Large intestine (tissue), 3 donors: ENCODE results near the gene HECW1. TPM values are rescaled to one million over a fixed set of nuclear protein-coding genes. Genes with fewer than 3 reads are reported as not detected.

Source experiments
- DNase-seq, 2 donors: peaks; one replicate each; pipeline versions ENCODE4 v3.0.0 to v3.0.0-alpha.2; 2013
- H3K27ac ChIP-seq: one replicate; pipeline ENCODE4 v1.5.1; 2013; ENCODE audit warnings: low read length
- H3K27me3 ChIP-seq: 2 replicates; pipeline ENCODE4 v1.6.1; 2013; ENCODE audit warnings: low read length; ENCODE audit not compliant: control insufficient read depth, insufficient read depth
- H3K36me3 ChIP-seq: 2 replicates; pipeline ENCODE4 v1.6.1; 2013; ENCODE audit warnings: low read length; ENCODE audit not compliant: control insufficient read depth, insufficient read depth
- H3K4me1 ChIP-seq: one replicate; pipeline ENCODE4 v1.6.1; 2013; ENCODE audit warnings: low read length; ENCODE audit not compliant: control insufficient read depth, insufficient read depth
- H3K4me3 ChIP-seq: one replicate; pipeline ENCODE4 v1.5.1; 2013; ENCODE audit warnings: low read length
- H3K9me3 ChIP-seq: one replicate; pipeline ENCODE4 v1.6.1; 2013; ENCODE audit warnings: mild to moderate bottlenecking, low read depth, low read length, moderate library complexity; ENCODE audit not compliant: control insufficient read depth
- WGBS: methylation state at CpG from one replicate; pipeline ENCODE4 v1.1.5; 2013; ENCODE audit warnings: low lambda C conversion rate; ENCODE audit not compliant: insufficient coverage; 5-methylcytosine and 5-hydroxymethylcytosine counted together
- polyA plus RNA-seq: library from polyadenylated mRNA; unstranded; fragments of 120-200 nt; gene quantifications from one replicate; pipeline ENCODE4 v1.2.1, GENCODE V29; 2013

HECW1 gene
- polyA plus RNA-seq, 1 donor = 0.36 TPM

- Histone ChIP-seq H3K4me3 (no peak overlapping the region), H3K27ac (no peak overlapping the region), H3K36me3 (no peaks in the 10 kb centered on the region), H3K9me3 (no peaks in the 10 kb centered on the region), H3K4me1 (peaks cover 3% of the 10 kb centered on the region), H3K27me3 (no peaks in the 10 kb centered on the region)
- DNase-seq = no peak
- WGBS = no CpG with 5 or more reads among the region's 1 CpG
Measured at GRCh38 chr7:43462836-43463235, 350.4 kb downstream of the HECW1 start.

- H3K27ac ChIP-seq = no peak overlapping the region
- 90% methylated on average over 3 of the region's 8 CpGs for WGBS
- DNase-seq = no peak
- no peaks in the 10 kb centered on the region for H3K9me3 ChIP-seq
- H3K36me3 ChIP-seq = no peaks in the 10 kb centered on the region
- H3K4me1 ChIP-seq = peaks cover 3% of the 10 kb centered on the region
- no peak overlapping the region for H3K4me3 ChIP-seq
- no peaks in the 10 kb centered on the region for H3K27me3 ChIP-seq
Measured at GRCh38 chr7:43463401-43463980, 351.0 kb downstream of the HECW1 start.

GRCh38 chr7:43465581-43466554 lies 353.4 kb downstream of the HECW1 start:
- no peaks in the 10 kb centered on the region for H3K9me3 ChIP-seq
- H3K27ac ChIP-seq = no peak overlapping the region
- peak; percentile 75 to 86 for DNase-seq
- WGBS = no CpG with 5 or more reads among the region's 11 CpGs
- H3K36me3 ChIP-seq = no peaks in the 10 kb centered on the region
- no peaks in the 10 kb centered on the region for H3K27me3 ChIP-seq
- H3K4me3 ChIP-seq = no peak overlapping the region
- peaks cover 3% of the 10 kb centered on the region for H3K4me1 ChIP-seq

- no CpG with 5 or more reads among the region's 5 CpGs for WGBS
- no peak overlapping the region for H3K4me3 ChIP-seq
- H3K27me3 ChIP-seq = no peaks in the 10 kb centered on the region
- no peak for DNase-seq
- no peak overlapping the region for H3K27ac ChIP-seq
- H3K9me3 ChIP-seq = no peaks in the 10 kb centered on the region
- no peaks in the 10 kb centered on the region for H3K36me3 ChIP-seq
- H3K4me1 ChIP-seq = peaks cover 3% of the 10 kb centered on the region
Measured at GRCh38 chr7:43467406-43467805, 355.0 kb downstream of the HECW1 start.

- Histone ChIP-seq H3K9me3 (no peaks in the 10 kb centered on the region), H3K4me1 (peaks cover 3% of the 10 kb centered on the region), H3K27ac (no peak overlapping the region), H3K27me3 (no peaks in the 10 kb centered on the region), H3K36me3 (no peaks in the 10 kb centered on the region), H3K4me3 (no peak overlapping the region)
- WGBS = 100% methylated on average over 1 of the region's 6 CpGs
- no peak for DNase-seq
Measured at GRCh38 chr7:43467846-43468245, 355.4 kb downstream of the HECW1 start.

- DNase-seq = no peak
- peaks cover 3% of the 10 kb centered on the region for H3K4me1 ChIP-seq
- no peak overlapping the region for H3K4me3 ChIP-seq
- WGBS = no CpG with 5 or more reads among the region's 10 CpGs
- no peak overlapping the region for H3K27ac ChIP-seq
- no peaks in the 10 kb centered on the region for H3K9me3 ChIP-seq
- H3K36me3 ChIP-seq = no peaks in the 10 kb centered on the region
- H3K27me3 ChIP-seq = no peaks in the 10 kb centered on the region
Measured at GRCh38 chr7:43469051-43469450, 356.6 kb downstream of the HECW1 start.

GRCh38 chr7:43470110-43470509 lies 357.7 kb downstream of the HECW1 start:
- Histone ChIP-seq H3K9me3 (no peaks in the 10 kb centered on the region), H3K27ac (no peak overlapping the region), H3K4me3 (no peak overlapping the region), H3K36me3 (no peaks in the 10 kb centered on the region), H3K4me1 (peaks cover 3% of the 10 kb centered on the region), H3K27me3 (no peaks in the 10 kb centered on the region)
- no CpG with 5 or more reads among the region's 5 CpGs for WGBS
- no peak for DNase-seq

GRCh38 chr7:43475983-43476382 lies 363.5 kb downstream of the HECW1 start:
- no peaks in the 10 kb centered on the region for H3K4me1 ChIP-seq
- H3K36me3 ChIP-seq = no peaks in the 10 kb centered on the region
- H3K27me3 ChIP-seq = no peaks in the 10 kb centered on the region
- no CpG with 5 or more reads among the region's 1 CpG for WGBS
- no peak for DNase-seq
- no peaks in the 10 kb centered on the region for H3K9me3 ChIP-seq
- H3K27ac ChIP-seq = no peak overlapping the region
- no peak overlapping the region for H3K4me3 ChIP-seq

- no peaks in the 10 kb centered on the region for H3K36me3 ChIP-seq
- no peak overlapping the region for H3K4me3 ChIP-seq
- H3K27me3 ChIP-seq = no peaks in the 10 kb centered on the region
- H3K27ac ChIP-seq = no peak overlapping the region
- H3K4me1 ChIP-seq = no peaks in the 10 kb centered on the region
- H3K9me3 ChIP-seq = no peaks in the 10 kb centered on the region
- no peak for DNase-seq
- WGBS = 93% methylated on average over 2 of the region's 2 CpGs
Measured at GRCh38 chr7:43476896-43477295, 364.4 kb downstream of the HECW1 start.

- H3K36me3 ChIP-seq = no peaks in the 10 kb centered on the region
- WGBS = no CpG with 5 or more reads among the region's 6 CpGs
- no peak for DNase-seq
Measured at GRCh38 chr7:43479042-43479441, 366.6 kb downstream of the HECW1 start.

More at GRCh38 chr7:43479042-43479441, 366.6 kb downstream of the HECW1 start:
- no peak overlapping the region for H3K4me3 ChIP-seq
- no peaks in the 10 kb centered on the region for H3K27me3 ChIP-seq
- no peaks in the 10 kb centered on the region for H3K4me1 ChIP-seq
- H3K9me3 ChIP-seq = no peaks in the 10 kb centered on the region
- no peak overlapping the region for H3K27ac ChIP-seq
